Measurements from ENCODE around the gene GAD1. TPM values are rescaled to one million over a fixed set of nuclear protein-coding genes. Genes with fewer than 3 reads are reported as not detected.

Gene GAD1
- total RNA-seq (ENCODE audit: low replicate concordance), result 0.15 and 0.23 TPM in 2 replicates

DNA sequence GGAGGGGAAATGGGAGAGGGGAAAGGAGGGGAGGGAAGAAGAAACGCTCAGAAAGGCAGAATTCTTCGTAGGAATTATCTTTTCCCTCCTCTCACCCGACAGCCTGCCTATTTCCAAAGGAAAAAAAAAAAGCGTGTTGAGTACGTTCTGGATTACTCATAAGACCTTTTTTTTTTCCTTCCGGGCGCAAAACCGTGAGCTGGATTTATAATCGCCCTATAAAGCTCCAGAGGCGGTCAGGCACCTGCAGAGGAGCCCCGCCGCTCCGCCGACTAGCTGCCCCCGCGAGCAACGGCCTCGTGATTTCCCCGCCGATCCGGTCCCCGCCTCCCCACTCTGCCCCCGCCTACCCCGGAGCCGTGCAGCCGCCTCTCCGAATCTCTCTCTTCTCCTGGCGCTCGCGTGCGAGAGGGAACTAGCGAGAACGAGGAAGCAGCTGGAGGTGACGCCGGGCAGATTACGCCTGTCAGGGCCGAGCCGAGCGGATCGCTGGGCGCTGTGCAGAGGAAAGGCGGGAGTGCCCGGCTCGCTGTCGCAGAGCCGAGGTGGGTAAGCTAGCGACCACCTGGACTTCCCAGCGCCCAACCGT, at the start of gene GAD1:
TSS of gene GAD1 (plus strand) at position 384 of the 589 bp plus-strand sequence. CDS start 1,705 bp downstream, outside the sequence.

DNA sequence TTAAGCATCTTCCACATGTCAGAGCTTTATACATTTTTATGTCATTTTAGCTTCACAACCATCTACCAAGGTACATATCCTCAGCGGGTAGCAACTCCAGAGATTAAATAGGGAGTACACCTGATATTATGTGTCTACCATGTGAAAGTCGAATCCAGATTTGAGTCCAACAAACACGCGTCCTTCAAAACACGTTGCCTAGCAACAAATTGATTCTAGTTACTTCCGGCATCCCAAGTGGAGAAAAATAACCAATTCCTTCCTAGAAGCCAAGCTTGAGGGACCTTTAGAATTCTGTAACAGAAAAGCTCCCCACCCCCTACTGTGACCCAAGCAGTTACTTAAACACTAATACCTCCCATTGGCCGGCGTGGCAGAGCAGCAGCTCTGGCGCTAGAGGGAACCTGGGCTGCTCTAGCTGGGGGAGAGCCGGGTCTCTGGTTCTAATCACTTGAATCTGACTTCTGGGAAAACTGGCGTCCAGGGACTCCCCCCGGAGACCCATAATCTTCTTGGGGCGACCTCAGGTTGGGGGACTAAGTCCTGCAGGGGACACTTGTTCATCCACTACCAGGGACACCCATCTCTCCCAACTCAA, 46.6 kb upstream of the GAD1 start, which contains the start of gene ERICH2:
TSS of gene ERICH2 (plus strand) at position 371 of the 598 bp plus-strand sequence. CDS start 304 bp downstream, outside the sequence.

Other genes with a start within 250 kb of the GAD1 start
- not detected in 2 replicates for gene SP5, start 101.5 kb upstream of the GAD1 start, total RNA-seq (ENCODE audit: low replicate concordance)
- 1.4 TPM in 1 of 2 replicates, not detected in the other for gene ERICH2, start 46.5 kb upstream of the GAD1 start, total RNA-seq (ENCODE audit: low replicate concordance)
- gene GORASP2, start 112.4 kb downstream of the GAD1 start, total RNA-seq (ENCODE audit: low replicate concordance), result 21.1 and 34.0 TPM in 2 replicates

Data from smooth muscle cell of the coronary artery (primary cell).